H1 (cell line): ENCODE data around the gene GLYR1. TPM values are rescaled to one million over a fixed set of nuclear protein-coding genes. Genes with fewer than 3 reads are reported as not detected.

Experiments used
- CBX8 ChIP-seq: fragments of 300-800, 300-1000 bp; sonication (generic); IDR thresholded peaks from 2 replicates; pipeline ENCODE4 v1.7.1; 2016; ENCODE audit warnings: low read depth, low read length, borderline replicate concordance
- CREB1 ChIP-seq: IDR thresholded peaks from 2 replicates; pipeline ENCODE4 v1.6.1; 2012; ENCODE audit warnings: inconsistent platforms
- EZH2 ChIP-seq: fragments of 200-600 bp; sonication (generic); IDR thresholded peaks from 2 replicates; pipeline ENCODE4 v1.7.1; 2012; ENCODE audit warnings: low read depth, mild to moderate bottlenecking, moderate library complexity, low read length, inconsistent platforms; ENCODE audit not compliant: severe bottlenecking
- POLR2A ChIP-seq, 2 experiments: IDR thresholded peaks; 1 replicate in 1 of 2; 2 replicates in 1 of 2; pipeline ENCODE4 v1.6.1; 2011; ENCODE audit warnings: low read depth in 2 of 2, low read length in 2 of 2, mild to moderate bottlenecking in 2 of 2; ENCODE audit errors: control extremely low read depth in 1 of 2
- RXRA ChIP-seq: IDR thresholded peaks from 2 replicates; pipeline ENCODE4 v1.6.1; 2011; ENCODE audit warnings: low read depth, mild to moderate bottlenecking, low read length, moderate library complexity; ENCODE audit not compliant: insufficient read depth
- SIN3A ChIP-seq, 2 experiments: IDR thresholded peaks in 1 of 2; conservative IDR thresholded peaks in 1 of 2; 2 replicates each; pipeline ENCODE4 v1.6.1; 2011 to 2012; ENCODE audit warnings: low read length in 2 of 2, improper control_type of control experiment in 1 of 2, low read depth in 1 of 2, mild to moderate bottlenecking in 1 of 2
- SP4 ChIP-seq: IDR thresholded peaks from 2 replicates; pipeline ENCODE4 v1.6.1; 2012; ENCODE audit warnings: low read length, inconsistent platforms
- TAF1 ChIP-seq: IDR thresholded peaks from 2 replicates; pipeline ENCODE4 v1.6.1; 2011; ENCODE audit warnings: mild to moderate bottlenecking, low read depth, low read length
- ZNF274 ChIP-seq: IDR thresholded peaks from 2 replicates; pipeline ENCODE4 v1.7.0; 2012; ENCODE audit warnings: low read length, borderline replicate concordance; ENCODE audit errors: extremely low read depth
- polyA plus RNA-seq, 7 experiments: library from polyadenylated mRNA; depleted of rRNA in 3 of 7; stranded (reverse) in 5 of 7; unstranded in 2 of 7; fragments of >200 nt in 5 of 7; fragments of 200-250 nt in 2 of 7; gene quantifications; 1 replicate in 5 of 7; 2 replicates in 1 of 7; 4 replicates in 1 of 7; pipeline versions ENCODE4 v1.2.1 to v1.2.3, GENCODE V29; 2011 to 2013; ENCODE audit warnings: missing spikeins in 2 of 7, mixed read lengths in 2 of 7
- total RNA-seq: library from RNA; stranded (reverse); fragmentation: NEBNext Ultra II Directional; extraction: Animal tissue kit (Norgen Biotek cat#: 25700); gene quantifications from 2 replicates; pipeline ENCODE4 v1.2.1, GENCODE V29; 2021
- TF ChIP-seq, protein P1 (sequence below): IDR thresholded peaks from 2 replicates; pipeline ENCODE4 v1.6.1; 2012; ENCODE audit warnings: inconsistent platforms

Gene GLYR1
- total and polyA plus RNA-seq, 2 of the 8 experiments (the other 6 are each of a cell fraction or from before 2014, with no cell fraction given): 50.2 to 115 TPM

DNA sequence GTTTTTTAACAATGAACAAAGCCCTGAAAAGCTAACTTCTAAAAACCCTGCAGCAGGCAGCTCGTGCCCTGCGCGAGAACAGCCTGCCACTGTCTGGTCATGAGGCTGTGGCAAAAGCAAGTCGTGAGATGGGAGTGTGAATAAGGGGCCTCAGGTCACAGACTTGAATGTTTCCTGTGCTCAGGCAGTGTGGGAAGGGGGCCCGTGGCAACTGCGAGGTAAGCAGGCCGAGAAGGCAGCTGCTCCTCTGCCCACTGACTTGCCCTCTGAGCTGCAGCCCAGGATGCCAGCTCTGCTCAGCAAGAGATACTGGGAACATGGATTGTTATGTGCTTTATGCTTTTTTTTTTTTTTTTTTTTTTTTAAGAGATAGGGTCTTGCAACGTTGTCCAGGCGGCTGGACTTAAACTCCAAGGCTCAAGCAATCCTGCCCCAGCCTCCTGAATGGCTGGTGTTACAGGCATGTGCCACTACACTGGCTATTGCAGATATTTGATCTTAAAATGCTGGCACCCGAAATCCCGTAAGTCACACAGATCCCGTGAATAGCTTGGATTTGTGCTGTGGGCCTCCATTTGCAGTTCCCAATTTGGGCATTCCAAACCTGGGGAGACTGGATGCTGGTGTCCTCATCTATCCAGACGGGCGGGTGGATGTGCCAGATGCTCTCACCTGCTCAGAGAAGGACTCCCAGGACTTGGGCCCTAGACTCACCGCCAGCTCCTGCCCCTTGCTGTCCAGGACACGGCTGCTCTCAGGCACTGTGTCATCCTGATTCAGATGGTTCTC lies 44.2 kb upstream of the GLYR1 start (continued):
- no peak for TF ChIP-seq SP4
- no peak for TF ChIP-seq EZH2
- TF ChIP-seq, protein P1, sequence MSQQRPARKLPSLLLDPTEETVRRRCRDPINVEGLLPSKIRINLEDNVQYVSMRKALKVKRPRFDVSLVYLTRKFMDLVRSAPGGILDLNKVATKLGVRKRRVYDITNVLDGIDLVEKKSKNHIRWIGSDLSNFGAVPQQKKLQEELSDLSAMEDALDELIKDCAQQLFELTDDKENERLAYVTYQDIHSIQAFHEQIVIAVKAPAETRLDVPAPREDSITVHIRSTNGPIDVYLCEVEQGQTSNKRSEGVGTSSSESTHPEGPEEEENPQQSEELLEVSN: no peak
- no peak for TF ChIP-seq CREB1
- TF ChIP-seq ZNF274: no peak
- TF ChIP-seq RXRA: no peak
- TF ChIP-seq CBX8: no peak
- TF ChIP-seq POLR2A (IDR thresholded peaks at IDR 0.05; ENCODE audit: control extremely low read depth in 1 of 2, low read depth in 2 of 2, low read length in 2 of 2): no peak
- no peak for TF ChIP-seq SIN3A (conservative IDR thresholded peaks at IDR 0.05 in 1 of 2, IDR thresholded peaks at IDR 0.05 in 1 of 2; ENCODE audit: low read depth in 1 of 2, low read length in 2 of 2)
- TF ChIP-seq TAF1: no peak
